HuH-7 (cell line): ENCODE measurements around the gene LRRC34.

Experiments
- DNase-seq: peaks from one replicate; pipeline ENCODE4 v3.0.0; 2011; ENCODE audit warnings: low spot score

Gene LRRC34

DNA sequence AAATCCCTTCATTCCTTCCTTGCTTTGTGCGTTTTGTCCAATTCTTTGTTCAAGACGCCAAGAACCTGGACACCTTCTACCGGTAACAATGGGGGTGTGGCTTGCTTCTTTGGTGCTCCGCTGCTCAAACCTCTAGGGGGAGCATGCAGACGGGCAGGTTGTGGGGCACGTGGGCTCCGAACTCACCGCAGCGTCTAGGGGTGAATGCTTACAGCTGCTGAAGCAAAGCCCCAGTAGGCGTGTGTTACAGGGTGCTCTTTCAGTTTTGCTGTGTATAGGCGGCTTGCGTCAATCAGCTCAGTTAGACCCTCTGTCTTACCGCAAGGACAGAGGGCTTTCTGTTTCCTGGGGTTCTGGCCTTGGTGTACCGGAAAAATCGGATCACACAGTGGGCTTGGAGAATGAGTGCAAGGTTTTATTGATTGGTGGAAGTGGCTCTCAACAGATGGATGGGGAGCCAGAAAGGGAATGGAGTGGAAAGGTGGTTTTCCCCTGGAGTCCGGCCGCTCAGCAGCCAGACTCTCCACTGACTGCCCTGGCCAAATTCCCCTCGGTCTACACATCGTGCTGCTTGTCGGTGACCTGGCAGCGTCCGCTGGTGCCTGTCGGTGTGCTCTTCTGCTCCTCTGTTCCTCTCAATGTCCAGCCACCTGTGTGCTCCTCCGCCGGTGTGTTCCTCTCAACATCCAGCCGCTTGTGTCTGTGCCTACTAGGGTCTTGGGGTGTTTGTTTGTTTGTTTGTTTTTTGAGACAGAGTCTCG lies 1.2 kb upstream of the LRRC34 start:
- DNase-seq: peak; percentile 34

DNA sequence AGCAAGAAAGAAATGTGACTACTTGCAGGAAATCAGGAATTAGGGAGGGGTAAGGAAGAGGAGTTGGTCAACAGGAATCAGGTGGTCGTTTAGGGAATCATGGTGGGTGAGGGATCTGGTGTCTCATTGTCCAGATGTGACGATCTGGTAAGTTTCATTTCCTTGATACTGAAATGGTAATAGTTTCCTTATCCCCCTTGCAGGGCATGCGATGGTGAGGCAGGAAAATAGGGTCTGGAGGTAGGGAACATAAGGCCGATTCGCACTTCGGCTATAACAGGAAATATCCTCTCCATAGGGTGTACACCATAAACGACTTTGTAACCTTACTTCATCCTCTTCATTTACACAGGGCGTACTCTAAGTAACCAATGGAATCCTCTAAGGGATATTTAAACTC lies 574 bp upstream of the LRRC34 start:
- no peak for DNase-seq

DNA sequence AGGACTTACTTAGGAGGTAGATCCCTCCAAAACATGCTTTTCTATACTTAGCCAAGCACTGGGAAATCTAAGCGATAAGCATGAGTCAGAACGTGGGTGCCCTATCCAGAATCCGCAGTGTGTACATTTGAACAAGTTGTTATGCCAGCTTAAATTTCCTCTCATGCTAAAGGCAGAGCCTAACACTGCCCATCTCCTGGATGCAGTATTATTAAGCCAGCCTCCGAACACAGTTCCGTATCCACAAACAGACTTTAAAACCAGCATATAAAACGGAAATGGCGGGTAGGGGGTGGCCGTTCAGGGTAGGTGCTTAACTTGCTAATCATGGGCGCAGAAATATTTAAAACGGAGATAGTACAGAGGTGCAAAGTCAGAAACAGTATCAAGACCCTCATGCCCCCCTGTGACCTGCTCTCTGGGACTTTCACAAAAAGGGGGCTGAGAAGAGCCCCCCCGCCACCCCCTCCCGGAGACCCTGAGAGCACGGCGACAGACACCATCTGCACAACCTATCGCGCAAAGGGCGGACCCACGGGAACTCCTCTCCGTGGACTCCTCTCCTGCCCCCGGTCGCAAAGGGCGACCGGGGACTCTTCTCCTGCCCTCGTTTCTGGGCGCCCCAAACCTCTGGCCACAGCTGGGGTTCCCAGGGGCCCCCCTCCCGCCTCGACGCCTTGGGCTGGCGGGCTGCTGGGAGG lies 923 bp downstream of the LRRC34 start:
- no peak for DNase-seq

DNA sequence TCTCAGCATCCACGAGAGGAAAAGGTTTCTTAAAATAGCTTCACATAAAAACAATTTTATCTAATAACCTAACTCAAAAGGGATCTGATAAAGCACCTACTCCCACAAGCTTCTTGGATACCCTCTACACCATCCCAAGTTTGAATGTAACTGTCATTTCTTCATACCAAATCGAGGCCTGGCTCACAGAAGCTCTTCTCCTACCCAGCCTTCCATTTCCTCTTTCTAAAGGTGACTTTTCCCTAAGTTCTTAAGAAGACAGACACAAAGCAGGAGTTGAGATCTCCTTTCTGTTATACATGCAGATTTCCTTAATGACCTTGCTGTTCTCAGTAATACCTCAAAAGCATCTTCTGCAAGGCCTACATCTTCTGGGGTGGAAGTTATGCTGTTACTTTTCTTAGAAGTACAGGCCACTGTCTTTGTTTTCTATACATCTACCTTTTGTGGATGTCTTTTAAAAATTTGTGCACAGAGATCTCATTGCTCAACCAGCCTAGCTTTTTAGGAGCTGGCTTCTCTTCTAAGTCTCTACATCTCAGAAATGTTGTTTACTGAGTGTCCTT lies 3.4 kb downstream of the LRRC34 start:
- no peak for DNase-seq

DNA sequence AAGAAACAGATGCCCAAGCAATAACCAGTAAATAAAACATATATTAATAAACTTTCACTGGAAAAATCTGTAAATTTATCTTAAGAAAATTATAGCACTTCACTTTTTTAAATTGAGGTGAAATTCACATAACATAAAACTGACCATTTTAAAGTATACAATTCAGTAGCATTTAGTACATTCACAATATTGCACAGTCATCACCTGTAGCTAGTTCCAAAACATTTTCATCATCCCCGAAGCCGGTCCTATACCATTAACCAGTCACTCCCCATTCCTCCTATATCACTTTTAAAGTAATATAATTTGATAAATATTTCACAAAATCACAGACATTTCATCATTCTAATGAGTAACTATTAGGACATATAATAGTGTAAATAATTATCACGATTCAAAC lies 8.0 kb downstream of the LRRC34 start:
- DNase-seq: no peak

DNA sequence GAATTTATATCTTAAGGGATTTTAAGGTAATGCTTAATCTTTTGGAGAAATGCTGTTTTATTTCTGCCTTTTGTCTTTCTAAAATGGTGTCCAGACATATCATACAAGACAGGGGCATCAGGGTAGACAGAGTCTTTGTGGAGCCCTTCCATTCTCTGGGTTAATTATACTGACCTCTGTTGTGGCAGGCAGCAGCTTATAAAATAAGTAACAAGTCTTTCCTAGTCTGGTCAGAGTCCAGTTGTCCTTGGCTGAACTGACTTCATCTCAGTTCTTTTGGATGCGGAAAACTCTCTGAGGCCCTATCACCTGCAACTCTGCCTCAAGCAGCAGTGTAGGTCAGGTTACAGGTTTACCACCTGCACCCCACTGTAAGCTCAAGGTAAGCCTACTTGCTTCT lies 20.3 kb downstream of the LRRC34 start:
- no peak for DNase-seq

DNA sequence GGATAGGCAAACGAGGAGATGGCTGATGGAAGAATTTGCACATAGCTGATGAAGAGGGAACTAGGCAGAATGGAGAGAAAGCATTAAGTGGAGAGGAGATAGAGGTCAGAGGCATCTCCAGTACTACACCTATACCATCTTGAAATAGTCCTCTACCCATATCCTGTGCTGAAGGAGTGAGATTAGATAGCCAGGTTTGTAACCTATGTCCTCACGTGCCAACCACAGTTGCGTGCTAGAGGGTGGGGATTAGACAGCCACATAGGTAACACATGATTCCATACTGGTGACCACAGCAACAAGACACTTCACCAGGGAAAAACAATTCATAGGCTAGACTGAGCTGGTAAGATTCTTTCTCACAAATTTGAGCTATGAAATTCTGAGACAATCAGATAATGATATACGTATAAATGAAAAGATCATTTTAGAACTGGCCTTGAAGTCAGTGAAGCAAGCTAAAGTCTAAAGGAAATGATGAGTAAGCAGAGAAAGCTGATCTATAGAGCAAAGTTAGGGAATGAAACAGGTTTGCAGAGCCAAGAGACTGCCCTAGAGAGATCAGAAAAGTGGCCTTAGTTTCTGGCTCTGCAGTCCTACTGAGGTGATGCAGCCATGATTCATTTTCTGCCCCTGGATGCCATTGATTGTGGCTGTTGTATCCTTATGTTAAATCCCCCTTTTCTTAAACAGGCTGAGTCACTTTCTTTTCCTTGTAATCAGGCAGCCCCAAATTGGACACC lies 21.8 kb downstream of the LRRC34 start:
- no peak for DNase-seq

DNA sequence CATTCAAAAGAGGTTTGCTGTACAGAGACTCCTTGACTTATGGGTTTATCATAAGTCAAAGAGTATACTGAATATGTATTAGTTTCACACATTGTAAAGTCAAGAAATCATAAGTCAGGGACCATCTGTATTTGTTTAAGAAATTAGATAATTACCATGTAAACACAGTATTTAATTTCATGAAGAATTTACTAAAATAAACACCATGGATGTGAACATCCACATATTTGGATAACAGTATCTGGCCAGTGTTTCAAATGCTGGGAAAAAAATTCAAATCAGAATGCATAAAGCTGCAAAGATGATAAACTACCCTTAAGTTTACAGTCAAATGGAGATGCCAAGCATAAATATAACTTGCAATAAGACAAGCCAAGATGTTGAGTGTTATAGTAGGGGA lies 22.5 kb downstream of the LRRC34 start:
- DNase-seq: no peak

DNA sequence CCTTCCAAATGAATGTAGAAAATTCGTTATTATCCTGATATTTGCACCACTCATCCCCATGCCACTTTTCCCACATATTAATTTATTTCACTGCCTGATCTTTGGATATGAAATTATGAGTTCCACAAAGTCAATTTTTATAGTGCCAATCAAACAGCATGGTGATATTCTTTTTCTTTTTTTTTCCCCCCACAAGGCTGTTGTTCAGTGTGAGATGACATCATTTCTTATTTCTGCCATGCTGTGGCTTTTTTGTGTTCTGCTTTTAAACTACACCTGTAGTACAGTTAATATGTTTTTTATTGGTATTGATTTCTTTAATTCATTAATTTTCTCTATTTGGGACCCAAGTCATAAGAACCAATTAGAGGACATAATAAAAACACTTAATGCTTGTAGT lies 24.9 kb downstream of the LRRC34 start:
- no peak for DNase-seq

DNA sequence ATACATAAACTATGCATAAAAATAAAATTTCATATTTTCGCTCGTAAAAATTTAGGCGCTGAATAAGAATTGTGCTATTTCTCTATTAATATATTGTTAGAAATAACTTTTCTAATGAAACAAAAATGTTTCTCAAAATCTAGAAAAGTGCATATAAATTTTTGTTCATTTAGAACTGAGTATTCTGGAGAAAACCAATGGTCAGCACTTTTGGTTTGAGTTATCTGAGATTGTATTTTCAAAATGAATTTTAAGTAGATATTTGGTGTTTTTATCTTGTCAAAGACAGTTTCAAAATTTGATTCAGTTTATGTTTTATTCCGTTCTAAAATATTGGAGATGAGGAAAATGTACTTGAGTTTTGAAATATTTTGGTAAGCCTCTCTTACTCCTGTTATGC lies 25.6 kb downstream of the LRRC34 start:
- DNase-seq: no peak

DNA sequence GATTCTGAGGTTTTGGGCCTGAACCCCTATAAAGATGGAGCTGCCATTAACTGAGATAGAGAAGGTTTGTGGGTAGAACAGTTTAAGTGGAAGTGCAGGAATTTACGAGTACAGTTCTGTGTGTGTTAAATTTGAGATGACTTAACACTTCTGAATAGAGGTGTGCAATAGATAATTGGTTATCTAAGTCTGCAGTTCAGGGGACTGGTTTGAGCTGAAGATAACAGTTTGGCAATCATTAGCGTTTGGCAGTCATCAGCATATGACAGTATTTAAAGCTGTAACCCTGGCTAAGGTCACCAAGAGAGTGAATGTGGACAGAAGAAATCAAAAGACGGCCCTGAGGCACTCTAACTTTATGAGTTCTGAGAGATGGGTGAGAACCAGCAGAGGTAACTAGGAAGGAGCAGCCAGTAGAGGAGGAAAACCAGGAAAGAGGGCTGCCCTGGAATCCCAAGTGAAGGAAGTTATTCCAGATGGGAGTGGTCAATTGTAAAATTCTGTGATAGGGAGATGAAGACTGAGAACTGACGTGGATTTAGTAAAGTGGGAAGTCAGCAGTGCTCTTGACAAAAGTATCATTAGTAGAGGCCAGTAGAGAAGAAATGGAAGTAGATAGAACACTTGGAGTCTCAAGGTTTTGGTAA lies 31.4 kb downstream of the LRRC34 start:
- no peak for DNase-seq

DNA sequence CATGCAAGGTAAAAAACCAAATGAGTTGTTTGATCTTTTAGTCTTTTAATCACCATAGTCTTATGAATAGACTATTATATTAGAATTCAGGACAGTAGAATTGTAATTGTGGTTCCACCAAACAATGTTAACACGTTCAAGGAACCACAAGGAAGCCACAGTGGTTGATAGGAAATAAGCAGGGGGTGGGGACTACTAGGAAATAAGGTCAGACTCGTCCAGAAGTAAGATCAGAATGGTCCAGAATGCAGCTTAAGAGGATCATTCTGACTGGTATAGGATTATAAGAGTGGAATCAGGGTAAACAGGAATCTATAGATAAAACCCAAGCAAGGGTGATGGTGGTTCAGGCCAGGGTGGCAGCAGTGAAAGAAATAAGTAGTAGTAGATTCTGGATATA lies 32.0 kb downstream of the LRRC34 start:
- no peak for DNase-seq

DNA sequence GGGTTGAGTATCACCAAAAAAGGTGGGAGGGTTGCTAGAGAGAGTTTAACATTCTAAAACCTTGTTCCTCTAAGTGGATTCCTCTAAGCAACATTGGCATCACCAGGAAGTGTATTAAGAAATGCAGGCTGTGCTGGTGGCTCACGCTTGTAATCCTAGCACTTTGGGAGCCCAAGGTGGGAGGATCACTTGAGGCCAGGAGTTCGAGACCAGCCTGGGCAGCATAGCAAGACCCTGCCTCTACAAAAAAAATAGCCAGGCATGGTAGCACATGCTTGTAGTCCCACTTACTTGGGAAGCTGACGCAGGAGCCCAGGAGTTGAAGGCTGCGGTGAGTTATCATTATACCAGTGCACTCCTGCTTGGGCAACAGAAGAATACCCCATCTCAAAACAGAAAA lies 34.9 kb downstream of the LRRC34 start:
- no peak for DNase-seq

DNA sequence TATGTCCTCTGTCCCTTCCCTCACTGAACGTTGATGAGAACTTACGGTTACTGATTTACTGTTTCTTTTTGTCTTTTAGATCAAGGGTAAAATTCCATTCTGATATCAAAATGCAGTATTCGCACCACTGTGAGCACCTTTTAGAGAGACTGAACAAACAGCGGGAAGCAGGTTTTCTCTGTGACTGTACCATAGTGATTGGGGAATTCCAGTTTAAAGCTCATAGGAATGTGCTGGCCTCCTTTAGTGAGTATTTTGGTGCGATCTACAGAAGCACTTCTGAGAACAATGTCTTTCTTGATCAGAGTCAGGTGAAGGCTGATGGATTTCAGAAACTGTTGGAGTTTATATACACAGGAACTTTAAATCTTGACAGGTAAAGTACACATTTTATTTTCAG lies 38.5 kb downstream of the LRRC34 start:
- no peak for DNase-seq

DNA sequence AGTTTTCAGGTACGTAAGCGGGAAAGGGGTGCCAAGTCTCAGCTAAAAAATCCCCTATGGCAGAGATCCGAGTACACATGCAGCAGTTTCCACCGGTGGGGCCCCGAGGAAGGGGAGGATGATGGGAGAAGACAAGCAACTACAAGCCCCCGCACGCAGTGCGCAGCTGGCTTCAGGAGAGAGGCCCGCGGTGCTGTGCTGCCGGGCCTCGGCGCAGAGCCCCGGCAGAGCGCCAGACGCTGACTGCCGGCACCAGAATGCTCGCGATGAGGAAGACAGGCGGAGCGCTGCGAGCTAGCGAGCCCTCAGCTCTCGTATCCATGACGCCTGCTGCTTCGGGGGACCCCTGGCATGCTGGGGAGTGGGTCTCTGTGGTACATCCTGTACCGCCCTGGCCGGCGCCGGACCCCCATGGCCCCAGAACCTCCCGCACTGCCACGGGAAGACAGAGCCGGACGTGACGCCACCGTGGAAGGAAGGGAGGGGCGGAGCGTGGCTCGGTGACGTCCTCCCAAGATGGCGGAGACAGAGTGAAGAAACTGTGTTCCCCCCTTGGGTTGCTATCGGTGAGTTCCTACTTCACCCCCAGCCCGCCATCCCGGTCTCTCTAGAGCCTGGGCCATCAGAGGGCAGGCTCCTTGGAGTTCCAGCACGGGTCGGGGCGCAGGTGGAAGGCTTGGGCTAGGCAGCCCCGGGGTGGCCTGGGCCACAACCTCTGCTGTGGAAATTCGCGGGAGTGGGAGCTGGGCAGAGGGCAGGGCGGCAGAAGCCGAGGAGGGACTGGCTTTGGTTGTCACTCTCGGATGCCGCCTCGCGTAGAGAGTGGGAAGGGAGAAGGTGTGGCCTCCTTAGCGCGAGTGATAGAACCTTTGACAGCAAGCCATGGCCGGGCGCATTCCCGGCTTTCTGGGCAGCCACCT lies 39.5 kb downstream of the LRRC34 start, which contains the start of gene MYNN:
Gene MYNN, plus strand, starts transcription at position 500 of the 920 bp plus-strand sequence. CDS start 900 bp downstream, outside the sequence.
- DNase-seq: peak; percentile 77

DNA sequence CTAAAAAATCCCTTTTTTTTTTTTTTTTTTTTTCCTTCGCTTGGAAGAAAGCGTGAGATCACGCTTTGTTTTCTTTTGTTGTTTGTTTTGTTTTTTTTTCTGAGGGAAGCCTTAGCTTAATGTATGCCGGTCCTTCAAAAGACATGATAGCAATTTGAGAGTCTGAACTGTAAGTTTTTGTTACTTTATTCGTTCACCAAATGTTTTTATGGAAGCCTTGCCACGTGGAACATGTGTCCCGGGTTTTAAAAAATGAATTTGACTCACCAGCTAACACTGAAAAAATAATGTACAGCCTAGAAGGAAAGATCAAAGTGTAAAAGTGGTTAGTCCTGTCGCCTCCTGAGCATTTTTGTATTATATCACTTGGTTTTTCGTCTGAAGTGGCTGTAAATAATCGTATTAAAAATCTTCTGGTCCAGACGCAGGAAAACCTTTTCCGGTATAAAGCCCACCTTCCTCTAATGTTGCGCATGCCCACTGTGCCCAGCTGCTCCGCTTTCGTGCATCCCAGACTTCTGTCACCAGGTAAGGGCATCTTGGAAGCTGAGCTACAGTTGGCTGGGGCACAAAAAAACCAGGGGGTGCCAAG lies 40.3 kb downstream of the LRRC34 start:
- DNase-seq: peak; percentile 59

DNA sequence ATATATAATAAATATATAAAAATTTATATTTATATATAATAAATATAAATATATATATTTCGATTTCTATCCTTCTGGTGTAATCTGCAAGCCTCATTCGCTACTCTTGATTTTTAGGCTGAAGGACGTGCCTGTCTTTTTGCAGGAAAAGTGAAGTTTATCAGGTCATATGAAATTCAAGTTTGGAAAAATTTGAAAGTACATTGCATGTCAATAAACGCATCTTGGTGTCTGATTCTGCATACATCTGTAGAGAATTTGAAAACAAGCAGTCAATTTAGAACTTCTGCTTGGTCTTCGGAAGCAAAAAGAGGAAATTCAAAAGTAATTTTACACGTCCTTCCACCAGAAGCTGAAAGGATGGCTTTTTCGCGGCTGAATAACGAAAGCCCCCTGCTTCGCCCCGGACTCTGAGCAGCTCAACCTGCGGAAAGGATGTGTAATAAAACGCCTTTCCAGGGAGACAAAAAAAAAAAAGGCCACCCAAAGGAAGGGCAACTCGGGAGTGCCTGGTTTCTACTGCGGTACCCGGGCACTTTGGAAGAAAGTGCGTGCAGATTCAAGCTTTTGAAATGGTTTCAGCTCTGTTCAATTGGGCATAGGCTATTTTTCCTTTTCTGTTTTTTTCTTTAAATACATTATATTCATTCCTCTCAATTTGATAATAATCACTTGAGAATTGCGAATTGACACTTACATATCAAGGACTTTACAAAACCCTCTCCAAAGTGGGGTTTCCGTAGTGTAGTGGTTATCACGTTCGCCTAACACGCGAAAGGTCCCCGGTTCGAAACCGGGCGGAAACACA lies 41.0 kb downstream of the LRRC34 start:
- peak; percentile 47 for DNase-seq

DNA sequence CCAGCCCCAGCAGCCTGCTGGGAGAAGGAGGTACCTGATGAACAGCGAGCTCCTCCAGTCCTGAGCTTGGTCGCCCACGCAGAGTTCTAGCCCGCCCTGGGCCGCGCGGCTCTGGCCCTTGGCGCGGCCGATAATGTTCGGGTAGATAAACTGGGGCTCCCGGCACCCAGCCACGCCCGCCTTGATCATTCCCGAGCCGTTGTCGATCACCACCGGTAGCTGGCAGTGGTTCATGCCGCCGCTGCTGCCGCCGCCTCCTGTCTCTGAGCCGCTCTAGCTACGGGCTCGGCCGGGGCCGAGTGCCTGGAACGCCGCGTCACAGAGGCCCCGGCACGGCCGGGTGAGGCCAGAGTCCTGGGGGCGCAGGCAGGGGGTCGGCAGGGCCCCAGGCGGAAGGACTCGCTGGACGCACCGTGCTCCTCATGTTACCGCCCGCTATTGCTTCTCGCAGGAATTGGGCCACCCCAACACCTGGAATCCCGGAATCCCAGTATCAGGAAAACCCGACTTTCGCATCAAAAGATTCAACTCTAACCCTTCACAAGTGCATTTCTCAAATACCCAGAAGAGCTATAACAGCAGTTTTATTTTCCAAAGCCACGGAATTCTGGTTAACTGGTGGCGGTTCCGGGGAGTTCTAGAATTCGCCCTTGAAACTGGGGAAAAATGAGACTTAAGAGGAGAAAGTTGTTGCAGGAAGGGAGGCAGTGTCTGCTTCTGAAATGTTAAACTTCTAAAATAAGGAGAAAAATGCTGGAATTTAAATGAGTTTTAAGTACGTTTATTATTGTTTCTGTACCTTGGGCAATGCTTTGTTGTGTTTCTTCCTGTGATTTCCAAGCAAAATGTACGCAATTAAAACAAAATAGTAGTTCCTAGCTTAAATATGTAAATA lies 43.2 kb downstream of the LRRC34 start, which contains the start of gene ACTRT3:
Gene ACTRT3, minus strand, starts transcription at position 275 of the 895 bp plus-strand sequence. Its CDS starts 41 bp downstream, at position 234.
- DNase-seq: peak; percentile 59
